GM12874 (cell line): ENCODE measurements around the gene APOL2.

Experiments used
- CTCF ChIP-seq: IDR thresholded peaks from 2 replicates; pipeline ENCODE4 v1.5.1; 2011; ENCODE audit warnings: low read depth, mild to moderate bottlenecking, control low read depth, low read length, moderate library complexity; ENCODE audit not compliant: insufficient read depth

The APOL2 gene

DNA sequence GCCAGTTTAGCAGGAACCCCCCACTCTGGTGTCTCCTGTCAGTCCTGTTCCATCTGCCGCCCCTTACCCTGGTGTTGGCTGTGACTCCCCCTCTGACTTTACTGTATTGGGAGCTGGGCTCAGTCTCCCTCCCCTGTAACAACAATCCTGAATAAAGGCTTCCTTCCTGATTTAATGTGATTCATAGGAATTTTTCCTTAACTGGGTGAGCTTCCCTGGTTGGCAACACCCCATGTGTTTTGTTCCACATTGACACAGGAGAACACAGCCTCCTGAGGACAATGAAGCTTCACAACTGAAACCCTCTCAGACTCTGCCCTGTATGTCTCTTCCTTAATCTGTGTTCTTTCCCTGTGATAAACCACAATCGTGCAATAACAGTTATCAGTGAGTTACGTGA lies 46.2 kb downstream of the APOL2 start:
- no peak for TF ChIP-seq CTCF

- no peak for TF ChIP-seq CTCF
These were observed 46.8 kb downstream of the APOL2 start for GRCh38 chr22:36192542-36192941.

GRCh38 chr22:36191106-36191836 lies 48.1 kb downstream of the APOL2 start:
- no peak for TF ChIP-seq CTCF

GRCh38 chr22:36185828-36186624 lies 53.3 kb downstream of the APOL2 start:
- no peak for TF ChIP-seq CTCF

GRCh38 chr22:36184433-36185025 lies 54.8 kb downstream of the APOL2 start:
- no peak for TF ChIP-seq CTCF

- no peak for TF ChIP-seq CTCF
These were observed 55.9 kb downstream of the APOL2 start for GRCh38 chr22:36183446-36183845.

GRCh38 chr22:36182857-36183256 lies 56.5 kb downstream of the APOL2 start:
- no peak for TF ChIP-seq CTCF
